K562 (cell line): Measurements from ENCODE around the gene MBNL1. TPM values are rescaled to one million over a fixed set of nuclear protein-coding genes. Genes with fewer than 3 reads are reported as not detected.
A peak's percentile ranks its signal among the peaks of the same experiment; 100 is the strongest.

Experiments used
- ATAC-seq: fragments of 200-7000 bp; cut with Tn5 transposase; 3 replicates; pipeline ENCODE4 v1.9.1; 2020; ENCODE audit warnings: moderate library complexity
- BruUV-seq: library from RNA; stranded (reverse); fragments of 400-500 nt; replicated peaks from 2 replicates; lab custom pipeline; 2021; lab: Mats Ljungman, UMichigan
- CTCF ChIA-PET: fragments of 300-600 bp; formaldehyde crosslinking; extraction: SDS; loops from one replicate; lab custom pipeline; 2021; ENCODE audit warnings: low intra/inter-chr PET ratio; lab: Yijun Ruan, JAX
- POLR2A ChIA-PET: fragments of 300-600, 350-650 bp; sonication (Branson Sonifier 250); formaldehyde crosslinking; extraction: SDS; loops from one replicate; lab custom pipeline; 2021; ENCODE audit warnings: antibody characterized with exemption, inconsistent platforms; lab: Yijun Ruan, JAX
- DNase-seq, 4 experiments: peaks; one replicate each; pipeline versions ENCODE4 v3.0.0 to v3.0.0-alpha.2; 2011 to 2018; ENCODE audit warnings: low spot score in 3 of 4, mixed read lengths in 3 of 4; ENCODE audit errors: extremely low read depth in 1 of 4
- FAIRE-seq: peaks from 2 replicates; lab custom pipeline; 2011; peaks lifted over from hg19 to GRCh38; lab: Jason Lieb, UNC
- H2AFZ ChIP-seq: 2 replicates; pipeline ENCODE4 v1.6.0; 2011; ENCODE audit warnings: low read depth, low read length, control low read depth, inconsistent platforms
- H3K27ac ChIP-seq: fragments of 200-600 bp; 3 replicates; pipeline ENCODE4 v1.8.0; 2011; ENCODE audit warnings: low read depth, mild to moderate bottlenecking, control low read depth, inconsistent platforms, low read length, moderate library complexity, mixed read lengths; ENCODE audit errors: extremely low read depth
- H3K27me3 ChIP-seq, 2 experiments: fragments of 300-600 bp in 1 of 2; 2 replicates in 1 of 2; 3 replicates in 1 of 2; pipeline versions ENCODE4 v1.6.0 to v1.8.0; 2011; ENCODE audit warnings: inconsistent platforms in 2 of 2, low read length in 2 of 2, mild to moderate bottlenecking in 1 of 2, mixed read lengths in 1 of 2, moderate library complexity in 1 of 2; ENCODE audit not compliant: control insufficient read depth in 2 of 2, insufficient read depth in 2 of 2
- H3K36me3 ChIP-seq: fragments of 300-600 bp; 3 replicates; pipeline ENCODE4 v1.8.0; 2011; ENCODE audit warnings: mild to moderate bottlenecking, low read length, inconsistent platforms; ENCODE audit not compliant: control insufficient read depth, insufficient read depth
- H3K4me1 ChIP-seq, 2 experiments: fragments of 200-600 bp in 1 of 2; replicated peaks in 1 of 2; 2 replicates in 1 of 2; 3 replicates in 1 of 2; pipeline versions ENCODE4 v1.5.1 to v1.8.0; 2011; ENCODE audit warnings: inconsistent platforms in 2 of 2, low read length in 2 of 2, mild to moderate bottlenecking in 1 of 2, mixed read lengths in 1 of 2, moderate library complexity in 1 of 2; ENCODE audit not compliant: control insufficient read depth in 2 of 2, insufficient read depth in 2 of 2
- H3K4me2 ChIP-seq: 2 replicates; pipeline ENCODE4 v1.6.1; 2011; ENCODE audit warnings: low read length, control low read depth, inconsistent platforms, mixed read lengths; ENCODE audit not compliant: insufficient read depth
- H3K4me3 ChIP-seq: fragments of 200-600 bp; sonication (generic), shearing (Covaris generic); 2 replicates; pipeline ENCODE4 v1.5.1; 2016; ENCODE audit warnings: control low read depth, inconsistent platforms
- H3K79me2 ChIP-seq: fragments of 200-600 bp; 3 replicates; pipeline ENCODE4 v1.8.0; 2011; ENCODE audit warnings: low read length, inconsistent platforms; ENCODE audit not compliant: control insufficient read depth, insufficient read depth
- H3K9ac ChIP-seq, 2 experiments: 2 replicates each; pipeline versions ENCODE4 v1.6.0 to v1.6.1; 2011; ENCODE audit warnings: low read depth in 2 of 2, low read length in 2 of 2, control low read depth in 1 of 2, inconsistent platforms in 1 of 2, mild to moderate bottlenecking in 1 of 2, mixed read lengths in 1 of 2; ENCODE audit not compliant: insufficient read depth in 1 of 2
- H3K9me1 ChIP-seq: one replicate; pipeline ENCODE4 v1.6.0; 2011; ENCODE audit warnings: inconsistent platforms, mild to moderate bottlenecking, low read length, moderate library complexity; ENCODE audit not compliant: control insufficient read depth, insufficient read depth
- H3K9me3 ChIP-seq: replicated peaks from 2 replicates; pipeline ENCODE4 v1.5.1; 2011; ENCODE audit warnings: low read depth, low read length, inconsistent platforms; ENCODE audit not compliant: control insufficient read depth, insufficient read depth
- H4K20me1 ChIP-seq: replicated peaks from 2 replicates; pipeline ENCODE4 v1.6.1; 2011; ENCODE audit warnings: low read length, inconsistent platforms, mixed read lengths; ENCODE audit not compliant: control insufficient read depth, insufficient read depth
- ARID1B ChIP-seq: fragments of 450-650 bp; IDR thresholded peaks from 2 replicates; pipeline ENCODE4 v1.6.1; 2016; ENCODE audit warnings: antibody characterized with exemption, mild to moderate bottlenecking, inconsistent platforms
- ATF3 ChIP-seq, 2 experiments: fragments of 450-650 bp in 1 of 2; sonication (generic) in 1 of 2; formaldehyde crosslinking in 1 of 2; IDR thresholded peaks in 1 of 2; conservative IDR thresholded peaks in 1 of 2; 2 replicates each; pipeline versions ENCODE4 v1.6.1 to v1.8.1; 2016 to 2023; ENCODE audit warnings: mild to moderate bottlenecking in 2 of 2, moderate library complexity in 2 of 2, inconsistent platforms in 1 of 2, missing genetic modification reagents in 1 of 2
- CTBP1 ChIP-seq: fragments of 450-650 bp; IDR thresholded peaks from 2 replicates; pipeline ENCODE4 v1.6.1; 2016; ENCODE audit warnings: borderline replicate concordance
- JUN ChIP-seq, 2 experiments: sonication (generic) in 1 of 2; formaldehyde crosslinking in 1 of 2; IDR thresholded peaks; 2 replicates each; pipeline versions ENCODE4 v1.6.1 to v1.8.0; 2012 to 2022; ENCODE audit warnings: borderline replicate concordance in 2 of 2, mild to moderate bottlenecking in 2 of 2, improper control_type of control experiment in 1 of 2, low read depth in 1 of 2, low read length in 1 of 2, missing genetic modification reagents in 1 of 2
- MYNN ChIP-seq, 2 experiments: sonication (generic); formaldehyde crosslinking in 1 of 2; IDR thresholded peaks; 2 replicates each; pipeline versions ENCODE4 v1.5.0 to v1.6.1; 2016 to 2020; ENCODE audit warnings: antibody characterized with exemption in 1 of 2, missing genetic modification reagents in 1 of 2
- NBN ChIP-seq: fragments of 450-650 bp; IDR thresholded peaks from 2 replicates; pipeline ENCODE4 v1.6.1; 2016; ENCODE audit warnings: low read depth, mild to moderate bottlenecking
- NFE2 ChIP-seq: IDR thresholded peaks from 2 replicates; pipeline ENCODE4 v1.6.1; 2014; ENCODE audit warnings: antibody characterized with exemption, low read depth
- PRDM10 ChIP-seq: fragments of 450-650 bp; IDR thresholded peaks from 2 replicates; pipeline ENCODE4 v1.6.1; 2018; ENCODE audit not compliant: partially characterized antibody
- SPI1 ChIP-seq: IDR thresholded peaks from 2 replicates; pipeline ENCODE4 v1.6.1; 2011; ENCODE audit warnings: low read depth, low read length, control low read depth, borderline replicate concordance
- ZNF780A ChIP-seq: fragments of 250-450 bp; sonication (Bioruptor Pico); IDR thresholded peaks from 2 replicates; pipeline ENCODE4 v1.5.0; 2021; ENCODE audit warnings: mild to moderate bottlenecking
- WGBS: fragments of 100-300 bp; shearing (Covaris generic); methylation state at CpG from one replicate; pipeline ENCODE4 v1.1.6; 2016; ENCODE audit warnings: low coverage, mixed read lengths; ENCODE audit not compliant: insufficient coverage; ENCODE audit errors: missing lambda C conversion rate; 5-methylcytosine and 5-hydroxymethylcytosine counted together
- in situ Hi-C: fragments of 300-500 bp; cut with MboI; formaldehyde crosslinking; loops from 4 replicates; pipeline ENCODE4 v1.15.0; 2018; ENCODE audit warnings: inconsistent platforms, mixed read lengths
- intact Hi-C: fragments of 100-400 bp; cut with micrococcal nuclease; formaldehyde crosslinking; loops from 2 replicates; pipeline ENCODE4 v1.14.2; 2022
- polyA plus RNA-seq, 8 experiments: library from polyadenylated mRNA; depleted of rRNA in 4 of 8; stranded (reverse) in 5 of 8; unstranded in 3 of 8; fragments of >200 nt; fragmentation: Nextera tagmentation in 2 of 8; fragmentation: Illumina TruSeq in 1 of 8; extraction: Ambion mirVana in 2 of 8; extraction: Trizol in 1 of 8; gene quantifications; 2 replicates each; pipeline versions ENCODE4 v1.2.1 to v1.2.3, GENCODE V29; 2011 to 2014; ENCODE audit warnings: inconsistent platforms in 1 of 8, missing spikeins in 1 of 8
- total RNA-seq, 7 experiments: library from RNA; depleted of rRNA in 6 of 7; stranded (reverse); fragments of >200 nt in 6 of 7; fragmentation: Illumina TruSeq in 2 of 7; extraction: Trizol in 2 of 7; gene quantifications; 2 replicates each; pipeline versions ENCODE4 v1.2.1 to v1.2.3, GENCODE V29; 2011 to 2021; ENCODE audit warnings: low replicate concordance in 1 of 7
- TF ChIP-seq, protein P1 (sequence below): sonication (generic); IDR thresholded peaks from 2 replicates; pipeline ENCODE4 v1.6.1; 2016
- TF ChIP-seq, protein P2 (sequence below): fragments of 200-800 bp; sonication (Bioruptor generic); IDR thresholded peaks from 2 replicates; pipeline ENCODE4 v1.6.1; 2017; ENCODE audit warnings: missing genetic modification characterization, missing compliant biosample characterization

MBNL1 gene
- total and polyA plus RNA-seq, 9 of the 15 experiments (the other 6 are each of a cell fraction or from before 2014, with no cell fraction given): 70.3 to 243 (median 220) TPM

DNA sequence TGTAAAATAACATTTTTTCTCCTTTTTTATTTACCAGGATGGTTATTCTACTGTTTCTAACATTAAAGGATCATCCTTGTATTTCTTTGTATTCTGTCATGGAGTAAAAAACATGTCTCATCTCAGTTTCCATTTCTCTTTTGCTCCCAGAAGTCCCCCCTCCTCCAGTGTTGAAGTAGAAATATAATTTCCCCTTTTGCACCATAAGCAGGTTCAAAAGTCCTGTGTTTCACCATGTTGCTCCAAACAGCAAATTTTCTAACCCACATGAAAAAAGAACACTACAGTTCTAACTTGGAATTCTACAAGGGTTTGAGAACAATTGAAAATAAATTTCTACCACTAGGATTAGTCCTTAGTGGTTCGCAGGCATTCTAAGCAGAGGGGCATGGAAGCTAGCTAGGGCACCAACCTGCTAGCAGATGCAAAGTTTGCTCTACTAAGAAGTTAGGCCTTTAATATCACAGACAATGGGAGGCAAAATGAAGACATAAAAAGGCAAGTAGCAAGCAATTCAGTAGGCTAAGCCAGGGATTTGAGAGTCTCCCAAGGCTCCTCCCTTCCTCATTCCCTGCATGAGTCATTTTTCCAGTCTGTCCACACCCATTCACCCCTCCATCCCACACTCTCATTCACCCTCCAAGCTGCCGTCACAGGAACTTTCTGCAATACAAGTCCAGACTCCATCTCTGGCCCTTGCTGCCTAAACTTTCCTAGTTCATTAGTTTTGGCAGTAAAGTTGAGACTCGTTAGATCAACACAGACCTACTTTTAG lies 2.3 kb upstream of the MBNL1 start:
- H3K9ac ChIP-seq: peak overlapping the region; percentile 26 to 91; a peak in 3 of 4 replicates
- no peak for FAIRE-seq
- peak overlapping the region; percentile 96 for H3K27ac ChIP-seq
- intact Hi-C loops (loop anchor here (2.0 kb wide), 1 partner anchor 84 kb away; no protein-coding TSS in a partner anchor), in situ Hi-C loops (no loop called here)
- no peak for ATAC-seq
- H3K9me1 ChIP-seq: no peaks in the 10 kb centered on the region
- no peaks in the 10 kb centered on the region; the same call in 1 of the 2 replicates for H3K9me3 ChIP-seq
- peak overlapping the region; percentile 55 for H2AFZ ChIP-seq
- ChIA-PET CTCF (no interaction called here), POLR2A (interaction anchor here (1.2 kb wide), 1 partner anchor 132 kb away, joined by 3 read pairs; no protein-coding TSS in a partner anchor)
- no peak overlapping the region for H3K4me3 ChIP-seq
- peaks cover 17% of the 10 kb centered on the region; the same call in 2 of the 3 replicates for H3K36me3 ChIP-seq
- no peaks in the 10 kb centered on the region for H3K27me3 ChIP-seq
- H3K4me2 ChIP-seq: peak overlapping the region; percentile 82
- no TSS peak for BruUV-seq
- 19% methylated on average over 3 of the region's 3 CpGs for WGBS
- DNase-seq: peak in 3 of 4 experiments; percentile 61 to 69 (median 67)
- peaks cover 91% of the 10 kb centered on the region for H3K79me2 ChIP-seq
- H4K20me1 ChIP-seq: no peaks in the 10 kb centered on the region
- peaks cover 8 to 27% of the 10 kb centered on the region in 2 experiments for H3K4me1 ChIP-seq
- peak; percentile 66; the same call in 1 of the 2 replicates for TF ChIP-seq CTBP1
- TF ChIP-seq, protein P1, sequence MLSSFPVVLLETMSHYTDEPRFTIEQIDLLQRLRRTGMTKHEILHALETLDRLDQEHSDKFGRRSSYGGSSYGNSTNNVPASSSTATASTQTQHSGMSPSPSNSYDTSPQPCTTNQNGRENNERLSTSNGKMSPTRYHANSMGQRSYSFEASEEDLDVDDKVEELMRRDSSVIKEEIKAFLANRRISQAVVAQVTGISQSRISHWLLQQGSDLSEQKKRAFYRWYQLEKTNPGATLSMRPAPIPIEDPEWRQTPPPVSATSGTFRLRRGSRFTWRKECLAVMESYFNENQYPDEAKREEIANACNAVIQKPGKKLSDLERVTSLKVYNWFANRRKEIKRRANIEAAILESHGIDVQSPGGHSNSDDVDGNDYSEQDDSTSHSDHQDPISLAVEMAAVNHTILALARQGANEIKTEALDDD: peak; percentile 69; the same call in 1 of the 2 replicates
- no peak for TF ChIP-seq ZNF780A (CRISPR knock-in tag)
- TF ChIP-seq ATF3 (IDR thresholded peaks at IDR 0.05): peak; percentile 86
- no peak; the same call in 1 of the 2 replicates for TF ChIP-seq ATF3 (CRISPR knock-in tag; conservative IDR thresholded peaks at IDR 0.05)
- TF ChIP-seq, protein P2, sequence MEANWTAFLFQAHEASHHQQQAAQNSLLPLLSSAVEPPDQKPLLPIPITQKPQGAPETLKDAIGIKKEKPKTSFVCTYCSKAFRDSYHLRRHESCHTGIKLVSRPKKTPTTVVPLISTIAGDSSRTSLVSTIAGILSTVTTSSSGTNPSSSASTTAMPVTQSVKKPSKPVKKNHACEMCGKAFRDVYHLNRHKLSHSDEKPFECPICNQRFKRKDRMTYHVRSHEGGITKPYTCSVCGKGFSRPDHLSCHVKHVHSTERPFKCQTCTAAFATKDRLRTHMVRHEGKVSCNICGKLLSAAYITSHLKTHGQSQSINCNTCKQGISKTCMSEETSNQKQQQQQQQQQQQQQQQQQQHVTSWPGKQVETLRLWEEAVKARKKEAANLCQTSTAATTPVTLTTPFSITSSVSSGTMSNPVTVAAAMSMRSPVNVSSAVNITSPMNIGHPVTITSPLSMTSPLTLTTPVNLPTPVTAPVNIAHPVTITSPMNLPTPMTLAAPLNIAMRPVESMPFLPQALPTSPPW: peak; percentile 17; the same call in 1 of the 2 replicates
- no peak for TF ChIP-seq NFE2
- peak; percentile 43; the same call in 1 of the 2 replicates for TF ChIP-seq MYNN (IDR thresholded peaks at IDR 0.05)
- TF ChIP-seq MYNN (CRISPR knock-in tag; IDR thresholded peaks at IDR 0.05): no peak
- TF ChIP-seq NBN: 0 out of 2 replicates have a peak, but pooled peaks have one; percentile 34
- peak; percentile 31; the same call in 1 of the 2 replicates for TF ChIP-seq SPI1
- TF ChIP-seq PRDM10: peak; percentile 65
- peak; percentile 62 for TF ChIP-seq ARID1B
- peak; percentile 76 for TF ChIP-seq JUN (IDR thresholded peaks at IDR 0.05; ENCODE audit: borderline replicate concordance, low read depth, low read length)
- no peak for TF ChIP-seq JUN (CRISPR knock-in tag; IDR thresholded peaks at IDR 0.05; ENCODE audit: borderline replicate concordance)
